B cell (primary cell): ENCODE results near the gene PRAMEF2. TPM values are rescaled to one million over a fixed set of nuclear protein-coding genes. Genes with fewer than 3 reads are reported as not detected.
"Not testable (repeated sequence)": the region's sequence is repeated elsewhere in the genome, so short reads cannot be mapped to it uniquely, and the experiment has no call there.

Experiments used
- ATAC-seq: fragments of 200-7000 bp; cut with Tn5 transposase; one replicate; pipeline ENCODE4 v1.10.0; 2021; ENCODE audit warnings: low read depth, mild to moderate bottlenecking, moderate number of reproducible peaks, moderate library complexity
- CTCF ChIA-PET: fragments of 350-600 bp; sonication (Branson Sonifier 250); formaldehyde crosslinking; loops from one replicate; lab custom pipeline; 2021; ENCODE audit warnings: antibody characterized with exemption, inconsistent platforms; lab: Charles Lee
- POLR2A ChIA-PET: fragments of 350-600 bp; sonication (Branson Sonifier 250); formaldehyde crosslinking; loops from one replicate; lab custom pipeline; 2021; ENCODE audit warnings: antibody characterized with exemption; lab: Charles Lee
- DNase-seq: peaks from one replicate; pipeline ENCODE4 v3.0.0; 2013
- H2AFZ ChIP-seq: 2 replicates; pipeline ENCODE4 v1.6.1; 2012; ENCODE audit warnings: mild to moderate bottlenecking, low read depth, low read length; ENCODE audit not compliant: insufficient read depth, poor library complexity, severe bottlenecking
- H3K27ac ChIP-seq, 2 donors: 1 replicate in 1 of 2; 2 replicates in 1 of 2; pipeline ENCODE4 v1.5.1; 2012 to 2013; ENCODE audit warnings: low read length in 2 of 2, mild to moderate bottlenecking in 2 of 2, moderate library complexity in 1 of 2
- H3K27me3 ChIP-seq, 4 experiments: fragments of 200-600 bp in 1 of 4; sonication (generic) in 1 of 4; replicated peaks in 1 of 4; 1 replicate in 2 of 4; 2 replicates in 2 of 4; pipeline versions ENCODE4 v1.6.1 to v1.7.0; 2013 to 2016; ENCODE audit warnings: low read length in 3 of 4, mild to moderate bottlenecking in 2 of 4, mixed read lengths in 1 of 4, moderate library complexity in 1 of 4; ENCODE audit not compliant: insufficient read depth in 4 of 4, control insufficient read depth in 3 of 4; ENCODE audit errors: control extremely low read depth in 1 of 4
- H3K36me3 ChIP-seq, 2 experiments: replicated peaks in 1 of 2; 1 replicate in 1 of 2; 2 replicates in 1 of 2; pipeline versions ENCODE4 v1.6.1 to v1.7.1; 2013; ENCODE audit warnings: low read length in 1 of 2; ENCODE audit not compliant: insufficient read depth in 2 of 2, control insufficient read depth in 1 of 2; ENCODE audit errors: control extremely low read depth in 1 of 2, extremely low read depth in 1 of 2
- H3K4me1 ChIP-seq, 2 donors: fragments of 200-600 bp in 1 of 2; sonication (generic) in 1 of 2; 1 replicate in 1 of 2; 2 replicates in 1 of 2; pipeline versions ENCODE4 v1.5.1 to v1.6.1; 2013 to 2017; ENCODE audit warnings: low read length in 2 of 2; ENCODE audit not compliant: control insufficient read depth in 2 of 2, insufficient read depth in 2 of 2
- H3K4me2 ChIP-seq: replicated peaks from 2 replicates; pipeline ENCODE3; 2012; ENCODE audit warnings: mild to moderate bottlenecking, low read depth, low read length; ENCODE audit not compliant: poor library complexity, severe bottlenecking
- H3K4me3 ChIP-seq, 5 experiments: fragments of 200-600 bp in 1 of 5; sonication (generic) in 1 of 5; 1 replicate in 3 of 5; 2 replicates in 2 of 5; pipeline versions ENCODE4 v1.5.1 to v1.7.0; 2011 to 2016; ENCODE audit warnings: low read length in 4 of 5, mild to moderate bottlenecking in 4 of 5, low read depth in 2 of 5, control low read depth in 1 of 5, moderate library complexity in 1 of 5; ENCODE audit not compliant: insufficient read depth in 1 of 5; ENCODE audit errors: control extremely low read depth in 1 of 5, extremely low read depth in 1 of 5
- H3K79me2 ChIP-seq: fragments of 200-600 bp; sonication (generic); one replicate; pipeline ENCODE4 v1.6.0; 2016; ENCODE audit warnings: low read length; ENCODE audit not compliant: control insufficient read depth, insufficient read depth
- H3K9ac ChIP-seq: fragments of 200-600 bp; sonication (generic); 2 replicates; pipeline ENCODE4 v1.6.1; 2017; ENCODE audit warnings: mild to moderate bottlenecking, low read length, moderate library complexity
- H3K9me3 ChIP-seq, 3 donors: one replicate each; pipeline versions ENCODE4 v1.6.1 to v1.7.1; 2013; ENCODE audit warnings: low read length in 2 of 3; ENCODE audit not compliant: control insufficient read depth in 2 of 3, insufficient read depth in 1 of 3; ENCODE audit errors: control extremely low read depth in 1 of 3
- H4K20me1 ChIP-seq: 2 replicates; pipeline ENCODE4 v1.6.0; 2012; ENCODE audit warnings: mild to moderate bottlenecking, low read length; ENCODE audit not compliant: insufficient read depth, control insufficient read depth, poor library complexity, severe bottlenecking
- H3K27ac Mint-ChIP-seq: one replicate; pipeline ENCODE4 v1.8.0; 2021; ENCODE audit warnings: mixed read lengths
- H3K27me3 Mint-ChIP-seq: one replicate; pipeline ENCODE4 v1.8.0; 2021; ENCODE audit warnings: mixed read lengths
- H3K4me1 Mint-ChIP-seq: one replicate; pipeline ENCODE4 v1.8.0; 2021; ENCODE audit warnings: mixed read lengths
- H3K4me3 Mint-ChIP-seq: one replicate; pipeline ENCODE4 v1.8.0; 2021; ENCODE audit warnings: mixed read lengths
- H3K9me3 Mint-ChIP-seq: one replicate; pipeline ENCODE4 v1.8.0; 2022; ENCODE audit warnings: mixed read lengths; ENCODE audit not compliant: insufficient read depth
- CTCF ChIP-seq: fragments of 200-600 bp; IDR thresholded peaks from one replicate; pipeline ENCODE4 v1.8.0; 2022; ENCODE audit warnings: antibody characterized with exemption, mild to moderate bottlenecking
- EZH2 ChIP-seq: IDR thresholded peaks from 2 replicates; pipeline ENCODE4 v1.6.1; 2012; ENCODE audit warnings: borderline replicate concordance, low read depth, mild to moderate bottlenecking, moderate library complexity, low read length; ENCODE audit not compliant: insufficient read depth, poor library complexity, severe bottlenecking
- WGBS: methylation state at CpG from one replicate; pipeline ENCODE4 v1.1.5; 2013; ENCODE audit warnings: missing lambda C conversion rate; ENCODE audit not compliant: insufficient coverage; 5-methylcytosine and 5-hydroxymethylcytosine counted together
- intact Hi-C: fragments of 100-400 bp; cut with micrococcal nuclease; formaldehyde crosslinking; loops from one replicate; pipeline ENCODE4 v1.10.0; 2022
- polyA minus RNA-seq: library from RNA; depleted of rRNA, polyadenylated mRNA; stranded (reverse); fragments of >200 nt; gene quantifications from 2 replicates; pipeline ENCODE4 v1.2.3, GENCODE V29; 2012
- polyA plus RNA-seq: library from polyadenylated mRNA; depleted of rRNA; stranded (reverse); fragments of >200 nt; gene quantifications from 2 replicates; pipeline ENCODE4 v1.2.3, GENCODE V29; 2012
- total RNA-seq, 2 donors: library from RNA; stranded (reverse); fragments of 120-200 nt in 1 of 2; gene quantifications; 1 replicate in 1 of 2; 2 replicates in 1 of 2; pipeline versions ENCODE4 v1.2.3 to v1.2.4, GENCODE V29; 2013 to 2022

PRAMEF2 gene
- total RNA-seq (not detected in 2 replicates), polyA plus RNA-seq (not detected in 2 replicates), polyA minus RNA-seq (not detected in 2 replicates)
- not detected for total RNA-seq (2013)

GRCh38 chr1:12856786-12857185 lies at the start of gene PRAMEF2:
PRAMEF2 (plus strand) TSS chr1:12857086; CDS start chr1:12859010, 1,924 bp downstream.
- H3K9me3 Mint-ChIP-seq, H3K9me3 ChIP-seq, H3K27ac ChIP-seq, CTCF ChIA-PET, H3K27me3 ChIP-seq, H3K4me2 ChIP-seq, H3K9ac ChIP-seq, H3K27me3 Mint-ChIP-seq, H3K4me3 Mint-ChIP-seq, intact Hi-C loops, H3K4me1 ChIP-seq, H3K4me3 ChIP-seq, ATAC-seq, POLR2A ChIA-PET, H2AFZ ChIP-seq, H3K36me3 ChIP-seq, DNase-seq, H3K27ac Mint-ChIP-seq, H3K79me2 ChIP-seq, H3K4me1 Mint-ChIP-seq, H4K20me1 ChIP-seq: not testable (repeated sequence)
- no CpG with 5 or more reads among the region's 2 CpGs for WGBS

DNA sequence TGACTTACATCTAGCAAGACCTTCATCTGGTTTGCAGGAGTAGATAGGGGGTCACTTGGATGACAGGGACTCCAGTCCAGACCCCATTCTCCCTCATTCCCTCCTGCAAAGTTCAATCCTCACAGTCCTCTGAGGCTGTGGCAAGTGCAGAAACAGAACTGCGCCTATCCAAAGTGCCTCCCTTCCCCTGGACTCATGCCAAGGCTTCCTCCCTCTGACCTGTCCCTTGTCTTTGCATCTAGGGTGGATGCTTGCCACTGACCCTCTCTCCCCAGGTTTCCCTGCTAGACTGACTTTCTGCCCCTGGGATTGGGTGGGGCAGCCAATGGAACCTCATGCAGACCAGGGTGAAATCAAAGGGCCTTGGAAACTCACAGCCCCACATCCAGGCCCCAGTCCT lies 47.0 kb upstream of the PRAMEF2 start:
- peaks cover 11% of the 10 kb centered on the region for H3K9me3 Mint-ChIP-seq
- ATAC-seq = no peak
- DNase-seq = no peak
- Histone ChIP-seq H3K79me2 (no peaks in the 10 kb centered on the region), H3K27ac (no peak overlapping the region), H3K4me2 (no peak overlapping the region), H2AFZ (no peak overlapping the region), H3K9ac (no peak overlapping the region), H3K27me3 (peaks cover 0 to 8% (median 0%) of the 10 kb centered on the region in 4 experiments), H4K20me1 (no peaks in the 10 kb centered on the region), H3K4me3 (no peak overlapping the region), H3K4me1 (no peaks in the 10 kb centered on the region), H3K9me3 (peaks cover 0 to 4% (median 0%) of the 10 kb centered on the region in 3 donors), H3K36me3 (no peaks in the 10 kb centered on the region)
- TF ChIP-seq CTCF (no peak), EZH2 (no peak)
- peaks cover 25% of the 10 kb centered on the region for H3K27me3 Mint-ChIP-seq
- ChIA-PET CTCF (no interaction called here), POLR2A (no interaction called here)
- WGBS = 100% methylated on average over 1 of the region's 1 CpG
- H3K4me3 Mint-ChIP-seq = no peak overlapping the region
- no peaks in the 10 kb centered on the region for H3K4me1 Mint-ChIP-seq
- H3K27ac Mint-ChIP-seq = no peak overlapping the region
- intact Hi-C loops = no loop called here
